Measurements from ENCODE around the gene F3.

The F3 gene

GRCh38 chr1:94551449-94551848 lies 9.9 kb upstream of the F3 start:
- no peak for DNase-seq

- DNase-seq, result no peak
Measured at GRCh38 chr1:94550800-94551241, 9.3 kb upstream of the F3 start.

GRCh38 chr1:94550396-94550795 lies 8.8 kb upstream of the F3 start:
- DNase-seq, result no peak

- DNase-seq, result no peak
Measured at GRCh38 chr1:94549706-94550105, 8.1 kb upstream of the F3 start.

GRCh38 chr1:94544706-94545490 lies 3.3 kb upstream of the F3 start:
- DNase-seq, result no peak

GRCh38 chr1:94543893-94544635 lies 2.5 kb upstream of the F3 start:
- no peak for DNase-seq

GRCh38 chr1:94543001-94543400 lies 1.4 kb upstream of the F3 start:
- DNase-seq, result no peak

- no peak for DNase-seq
Measured at GRCh38 chr1:94542088-94542870, 720 bp upstream of the F3 start.

GRCh38 chr1:94540440-94541245 lies 916 bp downstream of the F3 start:
- no peak for DNase-seq

- DNase-seq, result no peak
Measured at GRCh38 chr1:94539496-94539895, 2.1 kb downstream of the F3 start.

GRCh38 chr1:94538243-94538827 lies 3.2 kb downstream of the F3 start:
- no peak for DNase-seq

GRCh38 chr1:94537254-94537653 lies 4.3 kb downstream of the F3 start:
- DNase-seq, result no peak

GRCh38 chr1:94535879-94536278 lies 5.7 kb downstream of the F3 start:
- no peak for DNase-seq

GRCh38 chr1:94535095-94535494 lies 6.5 kb downstream of the F3 start:
- DNase-seq, result no peak

GRCh38 chr1:94532077-94532476 lies 9.5 kb downstream of the F3 start:
- no peak for DNase-seq

- no peak for DNase-seq
Measured at GRCh38 chr1:94531664-94532063, 9.9 kb downstream of the F3 start.

GRCh38 chr1:94530373-94530878 lies 11.1 kb downstream of the F3 start:
- no peak for DNase-seq

GRCh38 chr1:94529416-94529815 lies 12.1 kb downstream of the F3 start:
- no peak for DNase-seq

- DNase-seq, result no peak
Measured at GRCh38 chr1:94528826-94529225, 12.7 kb downstream of the F3 start.

GRCh38 chr1:94528299-94528698 lies 13.3 kb downstream of the F3 start:
- DNase-seq, result no peak

- DNase-seq, result no peak
Measured at GRCh38 chr1:94527447-94528031, 14.0 kb downstream of the F3 start.

All from cerebellar nuclear complex (tissue), 1 donor.